Measurements from ENCODE around the gene SHQ1. TPM values are rescaled to one million over a fixed set of nuclear protein-coding genes. Genes with fewer than 3 reads are reported as not detected.

Gene SHQ1
- total RNA-seq, 1 experiment from 2014 or later: 24.8 TPM

DNA sequence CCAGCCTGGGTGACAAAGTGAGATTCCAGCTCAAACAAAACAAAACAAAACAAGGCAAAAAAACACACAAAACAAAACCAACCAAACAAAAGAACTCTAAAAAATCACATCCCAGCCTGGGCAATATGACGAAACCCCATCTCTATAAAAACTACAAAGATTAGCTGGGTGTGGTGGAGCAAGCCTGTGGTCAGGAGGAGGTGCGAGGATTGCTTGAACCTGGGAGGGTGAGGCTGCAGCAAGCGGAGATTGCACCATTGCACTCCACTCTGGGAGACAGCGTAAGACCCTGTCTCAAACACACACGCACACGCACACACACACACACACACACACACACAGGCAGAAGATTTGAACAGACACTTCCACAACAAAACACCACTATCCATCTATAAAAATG is 99.6 kb downstream of the SHQ1 start:
- Histone ChIP-seq H3K4me1 (replicated peaks; ENCODE audit: insufficient read depth) (peaks cover 8% of the 10 kb centered on the region; the same call in 1 of the 2 replicates), H3K4me3 (no peak overlapping the region), H3K9me3 (ENCODE audit: insufficient read depth, low read depth) (no peaks in the 10 kb centered on the region), H3K79me2 (ENCODE audit: low read depth) (no peaks in the 10 kb centered on the region), H4K20me1 (ENCODE audit: insufficient read depth) (no peaks in the 10 kb centered on the region), H3K9me2 (ENCODE audit: insufficient read depth) (no peaks in the 10 kb centered on the region), H3K4me2 (no peak overlapping the region), H3K36me3 (ENCODE audit: low read depth) (no peaks in the 10 kb centered on the region), H2AFZ (no peak overlapping the region), H3K27ac (no peak overlapping the region), H3F3A (ENCODE audit: insufficient read depth, low read depth) (0 out of 2 replicates have a peak, but pooled peaks cover 3% of the 10 kb centered on the region), H3K27me3 (ENCODE audit: insufficient read depth, low read depth) (no peaks in the 10 kb centered on the region)
- CTCF ChIA-PET: no interaction called here
- BruUV-seq (replicated peaks): no TSS peak
- TF ChIP-seq, protein P1, sequence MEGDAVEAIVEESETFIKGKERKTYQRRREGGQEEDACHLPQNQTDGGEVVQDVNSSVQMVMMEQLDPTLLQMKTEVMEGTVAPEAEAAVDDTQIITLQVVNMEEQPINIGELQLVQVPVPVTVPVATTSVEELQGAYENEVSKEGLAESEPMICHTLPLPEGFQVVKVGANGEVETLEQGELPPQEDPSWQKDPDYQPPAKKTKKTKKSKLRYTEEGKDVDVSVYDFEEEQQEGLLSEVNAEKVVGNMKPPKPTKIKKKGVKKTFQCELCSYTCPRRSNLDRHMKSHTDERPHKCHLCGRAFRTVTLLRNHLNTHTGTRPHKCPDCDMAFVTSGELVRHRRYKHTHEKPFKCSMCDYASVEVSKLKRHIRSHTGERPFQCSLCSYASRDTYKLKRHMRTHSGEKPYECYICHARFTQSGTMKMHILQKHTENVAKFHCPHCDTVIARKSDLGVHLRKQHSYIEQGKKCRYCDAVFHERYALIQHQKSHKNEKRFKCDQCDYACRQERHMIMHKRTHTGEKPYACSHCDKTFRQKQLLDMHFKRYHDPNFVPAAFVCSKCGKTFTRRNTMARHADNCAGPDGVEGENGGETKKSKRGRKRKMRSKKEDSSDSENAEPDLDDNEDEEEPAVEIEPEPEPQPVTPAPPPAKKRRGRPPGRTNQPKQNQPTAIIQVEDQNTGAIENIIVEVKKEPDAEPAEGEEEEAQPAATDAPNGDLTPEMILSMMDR (conservative IDR thresholded peaks at IDR 0.05): no peak
- TF ChIP-seq EZH2 (IDR thresholded peaks at IDR 0.05; ENCODE audit: low read depth): no peak
- POLR2A ChIA-PET (ENCODE audit: unreplicated experiment): no interaction called here
- no peak for DNase-seq
- intact Hi-C loops (cut with micrococcal nuclease; ENCODE audit: unreplicated experiment): no loop called here

DNA sequence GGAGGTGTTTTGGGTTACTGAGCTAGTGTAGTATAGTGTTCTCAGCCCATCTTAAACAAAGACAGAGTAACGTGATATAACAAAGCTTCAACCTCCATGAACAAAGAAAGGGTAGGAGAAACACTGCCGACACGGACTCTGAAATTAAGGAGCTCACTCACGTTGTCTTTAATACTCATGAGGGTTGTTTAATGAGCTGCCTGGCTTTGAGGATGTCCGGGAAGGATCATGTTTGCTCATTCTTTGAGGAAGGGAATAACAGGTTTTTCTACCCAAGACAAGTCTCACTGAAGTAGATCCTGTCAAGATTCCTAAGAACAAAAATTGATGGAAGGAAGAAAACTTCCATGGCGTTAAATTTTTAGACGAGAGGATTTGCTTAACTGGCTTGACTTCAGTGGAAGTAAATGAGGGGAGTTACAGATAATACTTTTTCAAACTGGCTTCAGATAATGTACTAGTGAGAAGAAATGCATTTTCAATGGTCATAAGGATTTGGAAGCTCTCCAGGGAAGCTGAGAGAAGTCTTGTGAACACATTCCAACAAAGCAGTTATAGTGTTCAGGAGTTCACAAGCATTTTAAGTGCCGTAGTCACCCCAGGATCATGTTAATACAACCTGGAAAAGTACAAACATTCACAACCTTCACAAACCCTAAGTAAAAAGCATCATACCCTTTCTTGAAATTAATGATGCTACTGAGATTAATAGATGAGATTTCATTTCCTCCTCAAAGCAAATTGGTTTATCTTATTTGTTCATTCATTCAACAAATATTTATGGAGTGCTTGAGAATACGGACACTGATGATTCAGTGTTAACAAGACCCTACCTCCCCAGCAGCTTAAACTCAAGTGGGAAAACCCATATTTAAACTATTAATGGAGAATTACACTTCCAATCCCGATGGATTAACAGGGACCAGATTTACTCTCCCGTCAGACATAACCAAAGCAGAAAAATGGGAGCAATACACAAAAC is 101.5 kb downstream of the SHQ1 start:
- no peaks in the 10 kb centered on the region for H3K9me3 ChIP-seq (ENCODE audit: insufficient read depth, low read depth)
- 0 out of 2 replicates have a peak, but pooled peaks cover 3% of the 10 kb centered on the region for H3F3A ChIP-seq (ENCODE audit: insufficient read depth, low read depth)
- no TSS peak for BruUV-seq (replicated peaks)
- intact Hi-C loops (cut with micrococcal nuclease; ENCODE audit: unreplicated experiment): no loop called here
- no peaks in the 10 kb centered on the region for H3K36me3 ChIP-seq (ENCODE audit: low read depth)
- no peak overlapping the region for H3K27ac ChIP-seq
- peaks cover 8% of the 10 kb centered on the region; the same call in 1 of the 2 replicates for H3K4me1 ChIP-seq (replicated peaks; ENCODE audit: insufficient read depth)
- no peak for TF ChIP-seq EZH2 (IDR thresholded peaks at IDR 0.05; ENCODE audit: low read depth)
- TF ChIP-seq, protein P1 (conservative IDR thresholded peaks at IDR 0.05): no peak
- H3K4me3 ChIP-seq: no peak overlapping the region
- CTCF ChIA-PET: interaction anchor here (0.6 kb wide), 1 partner anchor 439 kb away, joined by 3 read pairs; no protein-coding TSS in a partner anchor
- POLR2A ChIA-PET (ENCODE audit: unreplicated experiment): interaction anchor here (0.5 to 0.7 kb wide), 3 partner anchors 260 to 689 kb away, joined by 4 to 36 read pairs (median 6); no protein-coding TSS in a partner anchor
- peak in 1 of 2 experiments; percentile 50 for DNase-seq
- H2AFZ ChIP-seq: no peak overlapping the region
- no peaks in the 10 kb centered on the region for H3K9me2 ChIP-seq (ENCODE audit: insufficient read depth)
- no peak overlapping the region for H3K4me2 ChIP-seq
- H3K79me2 ChIP-seq (ENCODE audit: low read depth): no peaks in the 10 kb centered on the region
- no peaks in the 10 kb centered on the region for H4K20me1 ChIP-seq (ENCODE audit: insufficient read depth)
- H3K27me3 ChIP-seq (ENCODE audit: insufficient read depth, low read depth): no peaks in the 10 kb centered on the region

DNA sequence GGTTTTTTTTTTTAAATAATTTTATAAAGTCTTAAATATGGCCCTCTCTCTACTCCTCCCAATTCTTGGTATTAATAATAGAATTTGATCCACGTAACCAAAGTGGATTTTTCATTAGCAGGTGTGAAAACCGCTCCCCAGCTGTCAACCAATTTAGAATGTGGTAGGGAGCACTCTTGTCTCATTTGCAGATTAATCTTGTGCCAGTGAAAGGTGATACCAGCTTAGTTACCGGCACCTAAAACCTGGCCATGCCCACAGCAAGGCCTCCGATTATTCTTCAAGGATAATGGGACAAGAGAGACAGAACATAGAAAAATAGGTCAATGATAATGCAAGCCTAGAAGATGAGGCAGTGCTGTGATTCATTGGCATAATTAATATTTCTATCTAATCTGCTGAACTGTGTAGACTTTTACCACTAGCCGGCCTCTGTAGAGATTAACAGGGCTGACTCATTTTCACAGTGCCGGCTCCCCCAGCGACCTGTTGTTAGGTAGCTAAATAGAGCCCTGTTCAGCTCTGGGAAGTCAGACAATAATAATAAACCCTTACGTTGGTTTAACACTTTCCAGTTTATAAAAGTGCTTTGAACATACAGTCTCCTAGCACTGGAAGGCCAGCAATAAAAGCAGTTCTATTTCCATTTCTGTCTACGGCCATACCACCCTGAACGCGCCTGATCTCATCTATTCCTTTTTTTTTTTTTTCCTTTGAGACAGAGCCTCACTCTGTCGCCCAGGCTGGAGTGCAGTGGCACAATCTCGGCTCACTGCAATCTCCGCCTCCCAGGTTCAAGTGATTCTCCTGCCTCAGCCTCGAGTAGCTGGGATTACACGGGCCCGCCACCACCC is 102.9 kb downstream of the SHQ1 start:
- H3K79me2 ChIP-seq (ENCODE audit: low read depth): no peaks in the 10 kb centered on the region
- no TSS peak for BruUV-seq (replicated peaks)
- H3K4me2 ChIP-seq: no peak overlapping the region
- peaks cover 8% of the 10 kb centered on the region; the same call in 1 of the 2 replicates for H3K4me1 ChIP-seq (replicated peaks; ENCODE audit: insufficient read depth)
- TF ChIP-seq, protein P1 (conservative IDR thresholded peaks at IDR 0.05): no peak
- no peak for TF ChIP-seq EZH2 (IDR thresholded peaks at IDR 0.05; ENCODE audit: low read depth)
- intact Hi-C loops (cut with micrococcal nuclease; ENCODE audit: unreplicated experiment): no loop called here
- no peaks in the 10 kb centered on the region for H4K20me1 ChIP-seq (ENCODE audit: insufficient read depth)
- no peaks in the 10 kb centered on the region for H3K9me3 ChIP-seq (ENCODE audit: insufficient read depth, low read depth)
- ChIA-PET CTCF (interaction anchor here (0.5 kb wide), 1 partner anchor 450 kb away, joined by 9 read pairs; no protein-coding TSS in a partner anchor), POLR2A (ENCODE audit: unreplicated experiment) (no interaction called here)
- DNase-seq: no peak
- 0 out of 2 replicates have a peak, but pooled peaks cover 3% of the 10 kb centered on the region for H3F3A ChIP-seq (ENCODE audit: insufficient read depth, low read depth)
- H3K4me3 ChIP-seq: no peak overlapping the region
- no peaks in the 10 kb centered on the region for H3K36me3 ChIP-seq (ENCODE audit: low read depth)
- no peaks in the 10 kb centered on the region for H3K9me2 ChIP-seq (ENCODE audit: insufficient read depth)
- H3K27me3 ChIP-seq (ENCODE audit: insufficient read depth, low read depth): no peaks in the 10 kb centered on the region
- H2AFZ ChIP-seq: no peak overlapping the region
- H3K27ac ChIP-seq: no peak overlapping the region
